IMR-90 (cell line): ENCODE results near the gene MRPL1. TPM values are rescaled to one million over a fixed set of nuclear protein-coding genes. Genes with fewer than 3 reads are reported as not detected.

Experiments used
- ATAC-seq: fragments of 200-7000 bp; cut with Tn5 transposase; 2 replicates; pipeline ENCODE4 v1.9.1; 2020; ENCODE audit warnings: low read depth, mild to moderate bottlenecking, moderate library complexity
- BruUV-seq: library from RNA; stranded (reverse); fragments of 400-500 nt; replicated peaks from 2 replicates; lab custom pipeline; 2021; lab: Mats Ljungman, UMichigan
- CTCF ChIA-PET: fragments of 300-600 bp; formaldehyde crosslinking; extraction: SDS; loops from one replicate; lab custom pipeline; 2021; ENCODE audit warnings: antibody characterized with exemption; lab: Yijun Ruan, JAX
- POLR2A ChIA-PET: fragments of 300-600 bp; sonication (Branson Sonifier 250); formaldehyde crosslinking; loops from one replicate; lab custom pipeline; 2022; ENCODE audit warnings: antibody characterized with exemption; ENCODE audit not compliant: unreplicated experiment; lab: Charles Lee
- DNase-seq: peaks from one replicate; pipeline ENCODE4 v3.0.0; 2013
- H2AFZ ChIP-seq: replicated peaks from 2 replicates; pipeline ENCODE3; 2013; ENCODE audit warnings: low read length, mild to moderate bottlenecking; ENCODE audit not compliant: poor library complexity
- H2AK5ac ChIP-seq: 2 replicates; pipeline ENCODE4 v1.6.1; 2013; ENCODE audit warnings: low read depth, low read length, inconsistent platforms
- H2AK9ac ChIP-seq: replicated peaks from 2 replicates; pipeline ENCODE3; 2013; ENCODE audit warnings: mild to moderate bottlenecking, low read depth, low read length, moderate library complexity; ENCODE audit not compliant: poor library complexity
- H2BK120ac ChIP-seq: 2 replicates; pipeline ENCODE4 v1.6.1; 2013; ENCODE audit warnings: low read depth, low read length, inconsistent platforms
- H2BK15ac ChIP-seq: 3 replicates; pipeline ENCODE4 v1.6.1; 2013; ENCODE audit warnings: low read depth, low read length, inconsistent platforms
- H2BK20ac ChIP-seq: 2 replicates; pipeline ENCODE4 v1.6.1; 2013; ENCODE audit warnings: low read depth, mild to moderate bottlenecking, inconsistent platforms, low read length, moderate library complexity
- H2BK5ac ChIP-seq: 2 replicates; pipeline ENCODE4 v1.6.1; 2013; ENCODE audit warnings: mild to moderate bottlenecking, low read depth, low read length, inconsistent platforms; ENCODE audit not compliant: poor library complexity, severe bottlenecking
- H3K14ac ChIP-seq: replicated peaks from 2 replicates; pipeline ENCODE4 v1.6.1; 2013; ENCODE audit warnings: low read depth, low read length, inconsistent platforms
- H3K18ac ChIP-seq: 2 replicates; pipeline ENCODE4 v1.6.1; 2013; ENCODE audit warnings: low read depth, low read length, control low read depth
- H3K23ac ChIP-seq: 2 replicates; pipeline ENCODE4 v1.6.1; 2013; ENCODE audit warnings: low read depth, low read length, inconsistent platforms
- H3K27ac ChIP-seq: 2 replicates; pipeline ENCODE4 v1.5.1; 2013; ENCODE audit warnings: mild to moderate bottlenecking, control low read depth, low read length; ENCODE audit not compliant: insufficient read depth
- H3K27me3 ChIP-seq: 2 replicates; pipeline ENCODE4 v1.6.1; 2013; ENCODE audit warnings: low read length; ENCODE audit not compliant: control insufficient read depth, insufficient read depth
- H3K36me3 ChIP-seq: 2 replicates; pipeline ENCODE4 v1.6.1; 2013; ENCODE audit warnings: low read length, mixed read lengths; ENCODE audit not compliant: control insufficient read depth, insufficient read depth
- H3K4ac ChIP-seq: 2 replicates; pipeline ENCODE4 v1.6.1; 2013; ENCODE audit warnings: low read depth, low read length, inconsistent platforms
- H3K4me1 ChIP-seq: 2 replicates; pipeline ENCODE4 v1.6.1; 2013; ENCODE audit warnings: low read length, mixed read lengths; ENCODE audit not compliant: control insufficient read depth, insufficient read depth
- H3K4me2 ChIP-seq: 2 replicates; pipeline ENCODE4 v1.6.1; 2013; ENCODE audit warnings: low read depth, mild to moderate bottlenecking, control low read depth, low read length, moderate library complexity
- H3K4me3 ChIP-seq: 2 replicates; pipeline ENCODE4 v1.5.1; 2013; ENCODE audit warnings: low read depth, mild to moderate bottlenecking, control low read depth, low read length, moderate library complexity; ENCODE audit not compliant: insufficient read depth
- H3K56ac ChIP-seq: 2 replicates; pipeline ENCODE4 v1.6.1; 2013; ENCODE audit warnings: low read length, inconsistent platforms; ENCODE audit not compliant: insufficient read depth; ENCODE audit errors: extremely low read depth
- H3K79me1 ChIP-seq, 2 experiments: 2 replicates each; pipeline ENCODE4 v1.6.1; 2013; ENCODE audit warnings: low read length in 2 of 2, inconsistent platforms in 1 of 2, low read depth in 1 of 2
- H3K9ac ChIP-seq: 2 replicates; pipeline ENCODE4 v1.6.1; 2013; ENCODE audit warnings: low read depth, low read length, control low read depth
- H3K9me1 ChIP-seq: 2 replicates; pipeline ENCODE4 v1.6.1; 2013; ENCODE audit warnings: low read length, inconsistent platforms; ENCODE audit not compliant: insufficient read depth
- H3K9me3 ChIP-seq: 2 replicates; pipeline ENCODE4 v1.6.1; 2013; ENCODE audit warnings: low read length; ENCODE audit not compliant: control insufficient read depth, insufficient read depth
- H4K20me1 ChIP-seq: 2 replicates; pipeline ENCODE4 v1.6.1; 2013; ENCODE audit warnings: low read length, inconsistent platforms; ENCODE audit not compliant: insufficient read depth
- H4K5ac ChIP-seq: 2 replicates; pipeline ENCODE4 v1.6.1; 2013; ENCODE audit warnings: mild to moderate bottlenecking, low read depth, low read length, control low read depth
- H4K8ac ChIP-seq, 2 experiments: 2 replicates each; pipeline ENCODE4 v1.6.1; 2013; ENCODE audit warnings: low read depth in 2 of 2, low read length in 2 of 2, control low read depth in 1 of 2, inconsistent platforms in 1 of 2
- H4K91ac ChIP-seq: 2 replicates; pipeline ENCODE4 v1.6.1; 2013; ENCODE audit warnings: low read depth, low read length, inconsistent platforms; ENCODE audit not compliant: insufficient read depth
- WGBS, 2 experiments: methylation state at CpG; one replicate each; pipeline versions ENCODE4 v1.1.5 to v1.1.7; 2013; ENCODE audit warnings: missing lambda C conversion rate in 2 of 2; ENCODE audit not compliant: insufficient read length in 1 of 2; ENCODE audit errors: extremely low coverage in 2 of 2; 5-methylcytosine and 5-hydroxymethylcytosine counted together
- dilution Hi-C: fragments of 300-500 bp; cut with HindIII; formaldehyde crosslinking; loops from one replicate; pipeline ENCODE4 v1.14.3; 2018; ENCODE audit warnings: low sequenced_read_pairs; ENCODE audit not compliant: unreplicated experiment
- in situ Hi-C: fragments of 300-500 bp; cut with MboI; formaldehyde crosslinking; loops from 3 replicates; pipeline ENCODE4 v1.14.3; 2019; ENCODE audit warnings: low sequenced_read_pairs, inconsistent platforms, mixed read lengths
- intact Hi-C: fragments of 100-400 bp; cut with micrococcal nuclease; formaldehyde crosslinking; loops from 2 replicates; pipeline ENCODE4 v1.10.0; 2022
- polyA plus RNA-seq, 3 experiments: library from polyadenylated mRNA; depleted of rRNA; stranded (reverse); fragments of >200 nt; gene quantifications; 2 replicates each; pipeline ENCODE4 v1.2.3, GENCODE V29; 2012; ENCODE audit warnings: low replicate concordance in 1 of 3
- total RNA-seq: library from RNA; depleted of rRNA; stranded (reverse); fragments of >200 nt; gene quantifications from 2 replicates; pipeline ENCODE4 v1.2.3, GENCODE V29; 2012
- TF ChIP-seq, protein P1 (sequence below): fragments of 150-350 bp; IDR thresholded peaks from 2 replicates; pipeline ENCODE4 v1.6.1; 2017; ENCODE audit warnings: mild to moderate bottlenecking, antibody characterized with exemption, low read length, low read depth

The MRPL1 gene
- total and polyA plus RNA-seq, 2 of the 4 experiments (the other 2 are of a cell fraction) = 13.4 to 22.5 TPM

DNA sequence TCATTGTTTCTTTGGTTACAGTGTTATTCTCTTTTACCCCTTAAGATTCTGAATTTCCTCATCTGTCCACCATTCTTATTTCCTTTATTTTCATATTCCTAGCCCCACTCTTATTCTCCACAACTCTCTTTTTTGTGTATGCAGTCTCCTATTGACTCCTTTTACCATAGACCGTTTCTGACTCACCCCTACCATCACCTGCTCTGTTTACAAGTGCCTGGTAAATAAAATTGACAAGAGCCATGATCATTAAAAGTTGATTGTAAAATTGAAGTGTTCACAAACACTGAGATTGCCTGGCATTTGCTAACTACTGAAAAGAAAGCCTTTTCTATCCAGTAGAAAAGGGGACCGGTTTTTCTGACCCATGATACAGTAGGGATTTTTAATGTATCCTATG lies 54.4 kb downstream of the MRPL1 start:
- Histone ChIP-seq H4K5ac (no peak overlapping the region), H3K18ac (no peak overlapping the region), H2AK9ac (no peak overlapping the region), H2BK120ac (no peak overlapping the region), H2BK20ac (no peak overlapping the region), H2BK5ac (no peak overlapping the region), H3K4me2 (no peak overlapping the region), H3K4ac (no peak overlapping the region), H3K4me1 (peaks cover 8% of the 10 kb centered on the region), H3K27ac (no peak overlapping the region), H2AK5ac (no peak overlapping the region), H4K91ac (no peak overlapping the region), H3K36me3 (no peaks in the 10 kb centered on the region; the same call in 1 of the 2 replicates), H4K20me1 (no peaks in the 10 kb centered on the region), H2BK15ac (no peak overlapping the region), H3K9ac (no peak overlapping the region), H3K23ac (no peak overlapping the region), H3K4me3 (no peak overlapping the region), H3K79me1 (peaks cover 0 to 7% of the 10 kb centered on the region in 2 experiments; a peak in 1 of 4 replicates), H2AFZ (no peak overlapping the region), H3K14ac (no peak overlapping the region), H4K8ac (no peak overlapping the region), H3K56ac (no peak overlapping the region), H3K9me3 (no peaks in the 10 kb centered on the region), H3K9me1 (no peaks in the 10 kb centered on the region; the same call in 1 of the 2 replicates), H3K27me3 (no peaks in the 10 kb centered on the region)
- TF ChIP-seq, protein P1, sequence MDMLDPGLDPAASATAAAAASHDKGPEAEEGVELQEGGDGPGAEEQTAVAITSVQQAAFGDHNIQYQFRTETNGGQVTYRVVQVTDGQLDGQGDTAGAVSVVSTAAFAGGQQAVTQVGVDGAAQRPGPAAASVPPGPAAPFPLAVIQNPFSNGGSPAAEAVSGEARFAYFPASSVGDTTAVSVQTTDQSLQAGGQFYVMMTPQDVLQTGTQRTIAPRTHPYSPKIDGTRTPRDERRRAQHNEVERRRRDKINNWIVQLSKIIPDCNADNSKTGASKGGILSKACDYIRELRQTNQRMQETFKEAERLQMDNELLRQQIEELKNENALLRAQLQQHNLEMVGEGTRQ = no peak
- POLR2A ChIA-PET = interaction anchor here (0.6 kb wide), 1 partner anchor 15 kb away, joined by 5 read pairs; no protein-coding TSS in a partner anchor
- WGBS, 2 experiments = no CpG with 5 or more reads among the region's 2 CpGs
- dilution Hi-C loops (no loop called here), in situ Hi-C loops (no loop called here), intact Hi-C loops (no loop called here)
- ATAC-seq = no peak
- CTCF ChIA-PET = interaction anchor here (0.6 kb wide), 1 partner anchor 18 kb away, joined by 4 read pairs; no protein-coding TSS in a partner anchor
- BruUV-seq = no TSS peak
- DNase-seq = no peak
